ENCODE results near the gene ASPHD2.

The ASPHD2 gene

DNA sequence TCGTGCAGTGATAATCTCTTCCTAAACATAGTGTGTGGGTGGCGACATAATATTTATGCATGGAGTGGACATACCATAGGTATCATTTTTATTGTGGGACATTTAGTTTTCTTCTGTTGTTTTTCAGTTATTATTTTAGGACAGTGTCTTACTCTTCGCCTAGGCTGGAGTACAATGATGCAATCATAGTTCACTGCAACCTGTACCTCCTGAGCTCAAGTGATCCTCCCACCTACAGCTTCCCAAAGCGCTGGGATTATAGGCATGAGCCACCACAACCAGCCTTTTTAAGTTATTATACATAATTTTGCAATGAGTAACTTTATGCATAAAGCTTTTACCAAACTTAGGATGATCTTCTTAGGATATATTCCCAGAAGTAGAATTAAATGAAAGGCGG is 57.3 kb downstream of the ASPHD2 start:
- H3K4me3 ChIP-seq (ENCODE audit: low read depth, low read length): no peak overlapping the region
- H3K4me2 ChIP-seq (ENCODE audit: low read length): no peak overlapping the region
- H3K9ac ChIP-seq: no peak overlapping the region
- no peak overlapping the region for H3K27ac ChIP-seq
- no peak overlapping the region for H2AFZ ChIP-seq
- no peaks in the 10 kb centered on the region for H3K9me3 ChIP-seq (ENCODE audit: control insufficient read depth, low read length)
- peaks cover 3% of the 10 kb centered on the region for H3K4me1 ChIP-seq
- H3K79me2 ChIP-seq: peaks cover 3% of the 10 kb centered on the region
- H3K36me3 ChIP-seq (ENCODE audit: control insufficient read depth, insufficient read depth, low read length): no peaks in the 10 kb centered on the region
- no peaks in the 10 kb centered on the region for H3K27me3 ChIP-seq (ENCODE audit: control insufficient read depth, insufficient read depth, low read length)
- no peak for TF ChIP-seq CTCF (IDR thresholded peaks at IDR 0.05)

DNA sequence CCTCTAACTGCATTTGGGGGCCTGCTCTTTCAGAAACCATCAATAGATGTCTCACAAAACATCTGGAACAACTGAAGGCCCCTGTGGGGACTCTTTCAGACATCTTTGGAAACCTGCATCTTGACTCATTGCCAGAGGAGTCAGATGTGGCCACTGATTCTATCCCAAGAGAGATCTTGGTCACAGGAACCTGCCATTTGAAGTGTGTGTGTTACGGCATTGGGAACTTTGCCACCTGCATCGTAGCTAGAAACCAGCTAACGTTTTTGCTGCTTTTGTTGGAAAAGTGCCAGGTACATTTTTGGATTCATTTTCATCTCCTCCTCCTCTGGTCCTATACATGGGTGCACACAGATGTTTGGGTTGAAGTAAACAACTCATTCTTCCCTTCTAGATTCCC is 58.9 kb downstream of the ASPHD2 start:
- Histone ChIP-seq H3K4me3 (ENCODE audit: low read depth, low read length) (no peak overlapping the region), H2AFZ (no peak overlapping the region), H3K4me1 (peaks cover 3% of the 10 kb centered on the region), H3K9ac (no peak overlapping the region), H3K36me3 (ENCODE audit: control insufficient read depth, insufficient read depth, low read length) (no peaks in the 10 kb centered on the region), H3K4me2 (ENCODE audit: low read length) (no peak overlapping the region), H3K27me3 (ENCODE audit: control insufficient read depth, insufficient read depth, low read length) (no peaks in the 10 kb centered on the region), H3K79me2 (peaks cover 3% of the 10 kb centered on the region), H3K27ac (no peak overlapping the region), H3K9me3 (ENCODE audit: control insufficient read depth, low read length) (no peaks in the 10 kb centered on the region)
- no peak for TF ChIP-seq CTCF (IDR thresholded peaks at IDR 0.05)

DNA sequence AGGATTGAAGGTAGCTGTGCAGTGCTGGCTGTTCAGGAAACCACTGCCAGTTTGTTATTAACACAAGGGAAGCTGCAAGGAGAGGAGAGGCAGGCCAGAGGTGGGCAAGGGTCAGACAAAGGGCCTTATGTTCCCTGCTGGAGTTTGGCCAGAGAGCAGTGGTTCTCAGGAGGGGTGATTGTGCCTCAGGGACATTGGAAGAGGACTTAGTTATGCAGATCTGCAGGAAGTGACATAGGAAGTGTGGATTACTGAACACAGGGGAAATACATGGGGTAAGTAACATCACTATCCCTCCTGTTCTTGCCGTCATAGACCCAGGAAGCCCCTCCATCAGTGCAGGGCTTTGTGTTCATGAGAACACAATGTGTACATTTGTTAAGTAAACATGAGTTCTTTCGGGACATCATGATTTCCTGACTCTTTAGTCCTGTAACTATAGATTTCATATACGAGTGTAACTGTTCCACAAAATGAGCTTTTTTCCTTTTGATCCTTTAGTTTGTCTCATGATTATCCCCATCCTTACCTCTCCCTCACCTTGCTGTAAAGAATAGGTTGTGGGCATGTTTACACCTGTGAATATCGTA is 60.5 kb downstream of the ASPHD2 start:
- no peaks in the 10 kb centered on the region for H3K9me3 ChIP-seq (ENCODE audit: control insufficient read depth, low read length)
- TF ChIP-seq CTCF (IDR thresholded peaks at IDR 0.05): no peak
- no peaks in the 10 kb centered on the region for H3K27me3 ChIP-seq (ENCODE audit: control insufficient read depth, insufficient read depth, low read length)
- no peak overlapping the region for H3K4me3 ChIP-seq (ENCODE audit: low read depth, low read length)
- no peak overlapping the region for H3K9ac ChIP-seq
- H3K4me2 ChIP-seq (ENCODE audit: low read length): no peak overlapping the region
- H3K27ac ChIP-seq: no peak overlapping the region
- no peaks in the 10 kb centered on the region for H3K36me3 ChIP-seq (ENCODE audit: control insufficient read depth, insufficient read depth, low read length)
- no peaks in the 10 kb centered on the region for H3K79me2 ChIP-seq
- no peak overlapping the region for H2AFZ ChIP-seq
- no peaks in the 10 kb centered on the region for H3K4me1 ChIP-seq

GRCh38 chr22:26492220-26492619 is 63.2 kb downstream of the ASPHD2 start:
- TF ChIP-seq CTCF (IDR thresholded peaks at IDR 0.05): no peak
- Histone ChIP-seq H3K9ac (no peak overlapping the region), H3K4me2 (ENCODE audit: low read length) (no peak overlapping the region), H3K9me3 (ENCODE audit: control insufficient read depth, low read length) (no peaks in the 10 kb centered on the region), H3K4me3 (ENCODE audit: low read depth, low read length) (no peak overlapping the region), H3K27ac (no peak overlapping the region), H3K4me1 (no peaks in the 10 kb centered on the region), H3K79me2 (no peaks in the 10 kb centered on the region), H3K27me3 (ENCODE audit: control insufficient read depth, insufficient read depth, low read length) (no peaks in the 10 kb centered on the region), H2AFZ (no peak overlapping the region), H3K36me3 (ENCODE audit: control insufficient read depth, insufficient read depth, low read length) (no peaks in the 10 kb centered on the region)

DNA sequence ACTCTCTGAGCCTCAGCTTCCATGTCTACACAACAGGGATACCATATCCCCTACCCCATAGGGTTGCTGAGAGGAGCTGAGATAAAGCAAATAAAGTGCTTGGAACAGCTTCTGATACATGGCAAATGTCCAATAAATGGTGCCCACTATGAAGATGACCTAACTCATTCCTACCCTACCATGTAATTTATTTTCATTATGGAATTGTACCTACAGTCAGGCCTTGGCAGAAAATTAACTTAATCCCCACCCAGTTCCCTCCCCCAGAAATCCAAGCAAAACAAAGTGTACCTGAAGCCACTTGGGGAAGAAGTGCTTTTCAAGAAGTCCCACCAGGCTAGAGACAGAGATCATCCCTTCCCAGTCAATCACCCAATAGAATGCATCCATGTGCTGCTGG is 65.4 kb downstream of the ASPHD2 start:
- Histone ChIP-seq H3K9me3 (ENCODE audit: control insufficient read depth, low read length) (no peaks in the 10 kb centered on the region), H3K4me1 (no peaks in the 10 kb centered on the region), H3K79me2 (no peaks in the 10 kb centered on the region), H3K36me3 (ENCODE audit: control insufficient read depth, insufficient read depth, low read length) (no peaks in the 10 kb centered on the region), H3K27ac (no peak overlapping the region), H3K4me3 (ENCODE audit: low read depth, low read length) (no peak overlapping the region), H3K4me2 (ENCODE audit: low read length) (no peak overlapping the region), H3K27me3 (ENCODE audit: control insufficient read depth, insufficient read depth, low read length) (no peaks in the 10 kb centered on the region), H2AFZ (no peak overlapping the region), H3K9ac (no peak overlapping the region)
- no peak for TF ChIP-seq CTCF (IDR thresholded peaks at IDR 0.05)
